ENCODE measurements around the gene PMM1. TPM values are rescaled to one million over a fixed set of nuclear protein-coding genes. Genes with fewer than 3 reads are reported as not detected.

PMM1 gene
- total RNA-seq: 3.9 and 5.6 TPM in 2 replicates

DNA sequence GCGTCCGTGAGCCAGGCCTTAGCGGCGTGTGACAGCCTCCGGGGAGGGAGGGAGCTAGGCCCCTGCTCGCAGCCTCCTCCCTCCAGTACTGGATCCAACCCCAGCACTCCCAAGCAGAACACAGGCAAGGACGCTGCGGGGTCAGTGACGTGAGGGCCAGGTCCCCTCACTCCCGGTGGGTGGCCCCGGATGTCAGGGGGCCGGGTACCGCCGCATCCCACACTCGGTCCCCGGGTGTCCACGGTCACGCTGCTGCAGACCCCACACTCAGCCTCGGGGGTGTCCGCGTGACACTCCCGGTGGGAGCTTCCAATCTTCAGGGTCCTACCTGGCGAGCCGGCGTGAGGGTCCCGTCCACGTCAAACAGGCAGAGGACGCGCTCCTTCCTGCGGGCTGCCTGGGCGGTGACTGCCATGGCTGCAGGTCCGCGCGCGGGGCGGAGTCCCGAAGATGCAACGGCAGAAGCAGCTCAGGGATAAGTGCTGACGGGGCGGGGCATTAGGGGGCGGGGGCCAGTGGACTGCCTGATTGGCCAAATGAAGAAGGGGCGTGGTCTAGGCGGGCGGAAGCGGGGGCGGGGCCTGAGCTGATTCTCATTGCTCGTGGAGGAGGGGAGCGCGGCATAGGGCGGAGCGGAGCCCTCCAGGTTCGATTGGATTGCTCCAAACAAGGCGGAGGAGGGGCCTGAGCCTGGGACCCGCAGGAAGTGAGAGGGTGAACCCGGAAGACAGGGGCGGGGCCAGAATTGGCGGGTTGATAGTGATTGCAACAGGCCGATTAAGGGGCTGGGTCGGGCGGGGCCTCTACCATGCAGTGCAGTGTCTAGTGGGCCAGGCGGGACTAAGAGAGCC is at the start of gene PMM1:
TSS of gene PMM1 (minus strand) at position 450 of the 851 bp plus-strand sequence. CDS start at position 415, 35 bp downstream.

DNA sequence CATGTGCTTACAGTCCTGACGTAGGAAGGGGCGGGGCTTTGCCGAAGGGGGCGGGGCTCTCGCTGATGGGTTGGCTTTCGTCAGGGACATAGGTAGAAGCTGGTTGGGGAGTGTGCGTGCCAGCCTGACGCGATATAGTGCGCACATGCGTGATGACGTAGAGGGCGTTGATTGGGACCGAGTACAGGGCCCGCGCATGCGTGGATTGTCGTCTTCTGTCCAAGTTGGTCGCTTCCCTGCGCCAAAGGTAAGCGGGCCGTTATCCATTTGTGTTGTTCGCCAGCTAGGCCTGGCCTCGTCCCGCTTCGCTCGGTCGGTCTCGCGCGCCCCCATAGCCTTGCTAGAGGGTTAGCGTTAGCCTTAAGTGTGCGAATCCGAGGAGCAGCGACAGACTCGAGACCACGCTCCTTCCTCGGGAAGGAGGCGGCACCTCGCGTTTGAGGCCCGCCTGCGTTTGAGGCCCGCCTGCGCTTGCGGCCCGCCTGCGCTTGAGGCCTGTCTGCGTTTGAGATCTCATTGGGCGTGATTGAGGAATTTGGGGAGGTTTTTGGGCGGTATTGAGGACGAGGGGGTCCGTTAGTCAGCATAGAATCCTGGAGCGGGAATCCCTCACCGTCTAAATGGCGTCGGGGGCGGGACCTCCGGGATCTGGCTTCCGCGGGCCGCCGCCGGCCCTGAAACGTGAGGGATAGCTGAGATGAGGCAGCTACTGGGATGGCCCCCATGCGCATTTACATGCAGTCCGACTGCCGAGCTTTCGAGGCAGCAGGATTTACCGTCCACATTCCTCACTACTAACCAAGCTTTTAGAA is 31.7 kb upstream of the PMM1 start, which contains the start of gene XRCC6:
TSS of gene XRCC6 (plus strand) at position 197 of the 812 bp plus-strand sequence. CDS start 710 bp downstream, outside the sequence.

DNA sequence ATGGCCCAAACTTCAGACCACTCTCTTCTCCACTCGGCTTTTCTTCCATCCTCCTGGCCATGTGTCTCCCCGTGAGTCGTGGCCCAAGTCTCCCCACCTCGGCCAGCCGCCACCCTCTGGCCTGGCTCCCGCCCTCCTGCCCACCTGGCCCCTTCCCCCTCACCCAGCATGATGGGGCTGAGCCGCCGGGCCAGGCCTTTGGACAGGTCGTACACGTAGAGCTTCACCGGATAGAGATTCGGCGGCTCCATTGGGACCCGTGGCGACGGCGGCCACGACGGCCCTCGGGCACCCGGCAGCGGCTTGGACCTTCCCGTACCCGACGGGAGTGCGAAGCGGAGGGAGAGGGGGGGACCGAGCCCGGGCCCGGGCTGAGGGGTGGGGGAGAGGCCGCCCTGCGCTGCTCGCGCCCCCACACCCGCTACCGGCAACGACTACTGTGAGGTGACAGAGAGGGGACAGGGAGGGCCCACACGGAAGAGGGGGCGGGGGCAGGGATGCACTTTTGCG is 31.0 kb upstream of the PMM1 start, which contains the start of gene DESI1:
TSS of gene DESI1 (minus strand) at position 455 of the 510 bp plus-strand sequence. CDS start at position 251, 204 bp downstream.

DNA sequence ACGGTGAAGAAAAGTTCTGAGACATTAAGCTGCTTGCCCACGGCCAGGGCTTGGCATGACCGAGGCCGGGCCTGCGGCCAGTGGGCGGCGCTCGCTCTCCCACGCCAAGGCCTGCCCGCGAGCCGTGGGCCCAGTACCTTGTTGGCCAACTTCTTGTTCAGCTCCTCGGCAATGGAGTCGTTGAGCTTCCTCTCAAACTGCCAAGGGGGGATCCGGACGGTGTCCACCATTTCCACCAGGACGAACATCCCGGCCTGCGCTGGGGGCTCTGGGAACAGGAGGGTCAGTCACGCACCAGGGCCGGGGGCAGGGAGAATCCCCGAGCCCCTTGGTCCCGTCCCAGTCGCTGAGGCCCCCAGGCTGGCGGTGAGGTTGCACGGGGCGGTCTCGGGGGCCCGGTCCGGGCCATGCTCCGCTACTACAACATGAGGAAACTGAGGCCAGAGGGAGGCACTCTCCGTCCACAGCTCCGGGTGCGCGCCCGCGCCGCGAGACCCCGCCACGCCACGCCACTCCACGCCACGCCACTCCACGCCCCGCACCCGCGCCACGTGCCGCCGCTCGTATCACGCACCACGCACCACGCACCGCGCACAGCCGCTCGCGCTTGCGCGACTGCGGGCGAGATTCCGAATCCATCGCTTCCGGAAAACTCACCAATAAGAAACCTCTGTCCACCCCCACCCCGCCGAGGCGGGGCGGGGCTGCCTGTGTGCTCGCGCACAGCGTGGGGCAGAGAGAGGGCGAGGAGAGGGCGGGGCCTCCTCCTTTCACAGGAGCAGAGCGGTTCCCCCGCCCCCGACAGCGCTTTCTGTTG is 45.6 kb downstream of the PMM1 start, which contains the start of gene POLR3H:
TSS of gene POLR3H (minus strand) at position 617 of the 817 bp plus-strand sequence. CDS start at position 248, 369 bp downstream.

Other genes starting within 250 kb of the PMM1 start
- gene TEF, start 207.9 kb downstream of the PMM1 start, total RNA-seq: 2.2 and 3.1 TPM in 2 replicates
- 31.6 and 36.0 TPM in 2 replicates for gene TOB2, start 143.0 kb downstream of the PMM1 start, total RNA-seq
- 54.1 and 63.7 TPM in 2 replicates for gene PHF5A, start 121.1 kb downstream of the PMM1 start, total RNA-seq
- gene ACO2, start 120.7 kb downstream of the PMM1 start, total RNA-seq: 62.4 and 76.7 TPM in 2 replicates
- 17.3 and 19.4 TPM in 2 replicates for gene POLR3H, start 45.4 kb downstream of the PMM1 start, total RNA-seq
- gene CSDC2, start 28.8 kb downstream of the PMM1 start, total RNA-seq: not detected in 2 replicates
- 43.0 and 53.8 TPM in 2 replicates for gene DESI1, start 31.2 kb upstream of the PMM1 start, total RNA-seq
- 406 and 442 TPM in 2 replicates for gene XRCC6, start 31.5 kb upstream of the PMM1 start, total RNA-seq
- gene SNU13, start 99.0 kb upstream of the PMM1 start, total RNA-seq: 67.4 and 87.7 TPM in 2 replicates
- 1.4 and 4.3 TPM in 2 replicates for gene MEI1, start 109.7 kb upstream of the PMM1 start, total RNA-seq
- 7.6 and 7.7 TPM in 2 replicates for gene CCDC134, start 210.8 kb upstream of the PMM1 start, total RNA-seq
- 83.4 and 113 TPM in 2 replicates for gene SREBF2, start 243.3 kb upstream of the PMM1 start, total RNA-seq